Endothelial cell of umbilical vein (primary cell): ENCODE data around the gene L3MBTL3.

ENCODE experiments used
- EZH2 ChIP-seq: IDR thresholded peaks from 2 replicates; pipeline ENCODE4 v1.6.1; 2012; ENCODE audit warnings: borderline replicate concordance, low read depth, mild to moderate bottlenecking, moderate library complexity, low read length, inconsistent platforms; ENCODE audit not compliant: severe bottlenecking
- TF ChIP-seq, protein P1 (sequence below), 2 donors: IDR thresholded peaks; 1 replicate in 1 of 2; 2 replicates in 1 of 2; pipeline ENCODE4 v1.5.1; 2011; ENCODE audit warnings: low read length in 2 of 2, mild to moderate bottlenecking in 2 of 2, moderate library complexity in 2 of 2, control low read depth in 1 of 2, inconsistent platforms in 1 of 2, low read depth in 1 of 2; ENCODE audit not compliant: insufficient read depth in 1 of 2; ENCODE audit errors: extremely low read depth in 1 of 2

DNA sequence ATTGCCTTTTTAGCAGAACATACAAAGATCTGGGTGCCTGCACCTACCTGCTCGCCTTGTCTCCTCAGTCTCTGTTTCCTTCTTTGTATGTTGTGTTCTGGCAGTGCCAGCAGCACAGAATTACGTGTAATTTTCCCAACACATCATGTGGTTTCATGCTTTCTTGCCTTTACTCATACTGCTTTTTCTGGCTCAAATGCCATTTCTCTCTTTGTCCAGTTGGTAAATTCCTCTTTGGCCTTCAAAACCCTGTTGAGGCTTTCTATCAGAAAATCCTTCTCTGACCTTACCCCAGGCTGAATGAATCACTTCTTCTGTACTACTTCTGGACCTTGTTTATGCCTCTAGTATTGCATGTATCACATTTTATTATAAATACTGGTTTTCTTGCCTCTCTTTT lies 31.8 kb downstream of the L3MBTL3 start:
- no peak for TF ChIP-seq EZH2
- TF ChIP-seq, protein P1, sequence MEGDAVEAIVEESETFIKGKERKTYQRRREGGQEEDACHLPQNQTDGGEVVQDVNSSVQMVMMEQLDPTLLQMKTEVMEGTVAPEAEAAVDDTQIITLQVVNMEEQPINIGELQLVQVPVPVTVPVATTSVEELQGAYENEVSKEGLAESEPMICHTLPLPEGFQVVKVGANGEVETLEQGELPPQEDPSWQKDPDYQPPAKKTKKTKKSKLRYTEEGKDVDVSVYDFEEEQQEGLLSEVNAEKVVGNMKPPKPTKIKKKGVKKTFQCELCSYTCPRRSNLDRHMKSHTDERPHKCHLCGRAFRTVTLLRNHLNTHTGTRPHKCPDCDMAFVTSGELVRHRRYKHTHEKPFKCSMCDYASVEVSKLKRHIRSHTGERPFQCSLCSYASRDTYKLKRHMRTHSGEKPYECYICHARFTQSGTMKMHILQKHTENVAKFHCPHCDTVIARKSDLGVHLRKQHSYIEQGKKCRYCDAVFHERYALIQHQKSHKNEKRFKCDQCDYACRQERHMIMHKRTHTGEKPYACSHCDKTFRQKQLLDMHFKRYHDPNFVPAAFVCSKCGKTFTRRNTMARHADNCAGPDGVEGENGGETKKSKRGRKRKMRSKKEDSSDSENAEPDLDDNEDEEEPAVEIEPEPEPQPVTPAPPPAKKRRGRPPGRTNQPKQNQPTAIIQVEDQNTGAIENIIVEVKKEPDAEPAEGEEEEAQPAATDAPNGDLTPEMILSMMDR (IDR thresholded peaks at IDR 0.05; ENCODE audit: extremely low read depth in 1 of 2, insufficient read depth in 1 of 2, low read depth in 1 of 2, low read length in 2 of 2), result no peak
